ENCODE data around the gene ASB16. TPM values are rescaled to one million over a fixed set of nuclear protein-coding genes. Genes with fewer than 3 reads are reported as not detected.

The ASB16 gene
- total RNA-seq, 1 experiment from 2014 or later = not detected

- Mint-ChIP-seq H3K36me3 (ENCODE audit: insufficient read depth, unreplicated experiment) (peaks cover 11% of the 10 kb centered on the region), H3K4me1 (ENCODE audit: insufficient read depth, unreplicated experiment) (no peaks in the 10 kb centered on the region), H3K9me3 (ENCODE audit: unreplicated experiment) (no peaks in the 10 kb centered on the region), H3K4me3 (ENCODE audit: unreplicated experiment) (no peak overlapping the region), H3K27ac (ENCODE audit: low read depth, unreplicated experiment) (no peak overlapping the region), H3K27me3 (ENCODE audit: insufficient read depth, unreplicated experiment) (no peaks in the 10 kb centered on the region)
- DNase-seq (ENCODE audit: unreplicated experiment) = no peak
- CTCF ChIA-PET = no interaction called here
- no TSS peak for BruUV-seq (replicated peaks)
- no peak for TF ChIP-seq CTCF (IDR thresholded peaks at IDR 0.05; ENCODE audit: unreplicated experiment)
- POLR2A ChIA-PET = interaction anchor here (0.9 to 1.5 kb wide), 2 partner anchors 10 to 25 kb away, joined by 4 to 7 read pairs; partner anchors contain the start of gene TMUB2
- intact Hi-C loops (cut with micrococcal nuclease) = no loop called here
These were observed 5.8 kb downstream of the ASB16 start for GRCh38 chr17:44176257-44176656.

- Mint-ChIP-seq H3K27me3 (ENCODE audit: insufficient read depth, unreplicated experiment) (no peaks in the 10 kb centered on the region), H3K4me3 (ENCODE audit: unreplicated experiment) (no peak overlapping the region), H3K9me3 (ENCODE audit: unreplicated experiment) (no peaks in the 10 kb centered on the region), H3K36me3 (ENCODE audit: insufficient read depth, unreplicated experiment) (peaks cover 16% of the 10 kb centered on the region), H3K27ac (ENCODE audit: low read depth, unreplicated experiment) (no peak overlapping the region), H3K4me1 (ENCODE audit: insufficient read depth, unreplicated experiment) (no peaks in the 10 kb centered on the region)
- ChIA-PET POLR2A (no interaction called here), CTCF (no interaction called here)
- DNase-seq (ENCODE audit: unreplicated experiment) = no peak
- no TSS peak for BruUV-seq (replicated peaks)
- intact Hi-C loops (cut with micrococcal nuclease) = no loop called here
- no peak for TF ChIP-seq CTCF (IDR thresholded peaks at IDR 0.05; ENCODE audit: unreplicated experiment)
These were observed 6.4 kb downstream of the ASB16 start for GRCh38 chr17:44176671-44177501.

GRCh38 chr17:44177640-44178039, 7.1 kb downstream of the ASB16 start:
- Mint-ChIP-seq H3K36me3 (ENCODE audit: insufficient read depth, unreplicated experiment) (peaks cover 21% of the 10 kb centered on the region), H3K27ac (ENCODE audit: low read depth, unreplicated experiment) (no peak overlapping the region), H3K27me3 (ENCODE audit: insufficient read depth, unreplicated experiment) (no peaks in the 10 kb centered on the region), H3K9me3 (ENCODE audit: unreplicated experiment) (no peaks in the 10 kb centered on the region), H3K4me3 (ENCODE audit: unreplicated experiment) (no peak overlapping the region), H3K4me1 (ENCODE audit: insufficient read depth, unreplicated experiment) (no peaks in the 10 kb centered on the region)
- BruUV-seq (replicated peaks) = no TSS peak
- POLR2A ChIA-PET = no interaction called here
- TF ChIP-seq CTCF (IDR thresholded peaks at IDR 0.05; ENCODE audit: unreplicated experiment) = no peak
- no peak for DNase-seq (ENCODE audit: unreplicated experiment)
- CTCF ChIA-PET = interaction anchor here (0.7 to 1.8 kb wide), 2 partner anchors 9 kb away, joined by 4 read pairs; partner anchors contain the start of gene TMUB2
- intact Hi-C loops (cut with micrococcal nuclease) = no loop called here

GRCh38 chr17:44178133-44178532, 7.6 kb downstream of the ASB16 start:
- POLR2A ChIA-PET = no interaction called here
- Mint-ChIP-seq H3K27ac (ENCODE audit: low read depth, unreplicated experiment) (no peak overlapping the region), H3K27me3 (ENCODE audit: insufficient read depth, unreplicated experiment) (no peaks in the 10 kb centered on the region), H3K4me3 (ENCODE audit: unreplicated experiment) (no peak overlapping the region), H3K9me3 (ENCODE audit: unreplicated experiment) (no peaks in the 10 kb centered on the region), H3K36me3 (ENCODE audit: insufficient read depth, unreplicated experiment) (peaks cover 21% of the 10 kb centered on the region), H3K4me1 (ENCODE audit: insufficient read depth, unreplicated experiment) (no peaks in the 10 kb centered on the region)
- intact Hi-C loops (cut with micrococcal nuclease) = no loop called here
- BruUV-seq (replicated peaks) = no TSS peak
- CTCF ChIA-PET = interaction anchor here (0.7 to 1.8 kb wide), 2 partner anchors 8 to 10 kb away, joined by 4 read pairs; partner anchors contain the start of gene TMUB2
- no peak for TF ChIP-seq CTCF (IDR thresholded peaks at IDR 0.05; ENCODE audit: unreplicated experiment)
- no peak for DNase-seq (ENCODE audit: unreplicated experiment)

All from MCF 10A (cell line).